ENCODE data around the gene DYDC1.

GRCh38 chr10:80289451-80290287 lies 66.9 kb downstream of the DYDC1 start, which contains the start of gene MAT1A:
- TF ChIP-seq PPARA (CRISPR knock-in tag; IDR thresholded peaks at IDR 0.05; ENCODE audit: borderline replicate concordance) (no peak), OSR1 (CRISPR knock-in tag; IDR thresholded peaks at IDR 0.05) (no peak), ARNTL (CRISPR knock-in tag; IDR thresholded peaks at IDR 0.05; ENCODE audit: borderline replicate concordance, low read depth) (no peak), ISL1 (CRISPR knock-in tag; IDR thresholded peaks at IDR 0.05) (no peak), RARB (CRISPR knock-in tag; IDR thresholded peaks at IDR 0.05) (no peak), ZNF70 (CRISPR knock-in tag; IDR thresholded peaks at IDR 0.05) (no peak), ZNF565 (CRISPR knock-in tag; conservative IDR thresholded peaks at IDR 0.05; ENCODE audit: low read depth) (no peak), TSHZ2 (CRISPR knock-in tag; IDR thresholded peaks at IDR 0.05) (no peak), ZC3H10 (CRISPR knock-in tag; IDR thresholded peaks at IDR 0.05) (no peak)
